IPS DF 6.9 (cell line): ENCODE data around the gene GSC2.

Source experiments
- DNase-seq: peaks from one replicate; pipeline ENCODE4 v3.0.0-alpha.2; 2013; ENCODE audit warnings: low read depth, low spot score
- H3K27ac ChIP-seq: one replicate; pipeline ENCODE4 v1.5.1; 2013; ENCODE audit warnings: low read length, control low read depth
- H3K27me3 ChIP-seq: 2 replicates; pipeline ENCODE4 v1.6.1; 2013; ENCODE audit warnings: mild to moderate bottlenecking, low read length; ENCODE audit not compliant: control insufficient read depth, insufficient read depth
- H3K36me3 ChIP-seq: 2 replicates; pipeline ENCODE4 v1.6.1; 2013; ENCODE audit warnings: low read length; ENCODE audit not compliant: control insufficient read depth, insufficient read depth
- H3K4me1 ChIP-seq: 2 replicates; pipeline ENCODE4 v1.6.1; 2013; ENCODE audit warnings: low read length; ENCODE audit not compliant: control insufficient read depth, insufficient read depth
- H3K4me3 ChIP-seq: 2 replicates; pipeline ENCODE4 v1.5.1; 2013; ENCODE audit warnings: mild to moderate bottlenecking, low read length
- H3K9me3 ChIP-seq: 2 replicates; pipeline ENCODE4 v1.6.1; 2013; ENCODE audit warnings: low read length, inconsistent platforms; ENCODE audit not compliant: control insufficient read depth, insufficient read depth
- WGBS: extraction: QIAGEN DNeasy Blood & Tissue Kit; methylation state at CpG from one replicate; pipeline ENCODE4 v1.1.7; 2013; ENCODE audit warnings: mixed read lengths, missing lambda C conversion rate; ENCODE audit not compliant: insufficient read length, insufficient coverage; 5-methylcytosine and 5-hydroxymethylcytosine counted together

Gene GSC2

GRCh38 chr22:19105867-19106802, 44.0 kb downstream of the GSC2 start:
- Histone ChIP-seq H3K36me3 (no peaks in the 10 kb centered on the region), H3K4me3 (no peak overlapping the region), H3K4me1 (no peaks in the 10 kb centered on the region; the same call in 1 of the 2 replicates), H3K27me3 (no peaks in the 10 kb centered on the region), H3K9me3 (no peaks in the 10 kb centered on the region), H3K27ac (no peak overlapping the region)
- no peak for DNase-seq
- no CpG with 5 or more reads among the region's 18 CpGs for WGBS

GRCh38 chr22:19105456-19105855, 44.6 kb downstream of the GSC2 start:
- WGBS: no CpG with 5 or more reads among the region's 8 CpGs
- Histone ChIP-seq H3K27ac (no peak overlapping the region), H3K9me3 (no peaks in the 10 kb centered on the region), H3K4me3 (no peak overlapping the region), H3K36me3 (no peaks in the 10 kb centered on the region), H3K4me1 (no peaks in the 10 kb centered on the region; the same call in 1 of the 2 replicates), H3K27me3 (no peaks in the 10 kb centered on the region)
- DNase-seq: no peak

GRCh38 chr22:19103880-19104821, 45.9 kb downstream of the GSC2 start:
- Histone ChIP-seq H3K36me3 (no peaks in the 10 kb centered on the region), H3K4me3 (no peak overlapping the region), H3K27me3 (no peaks in the 10 kb centered on the region), H3K27ac (no peak overlapping the region), H3K4me1 (no peaks in the 10 kb centered on the region; the same call in 1 of the 2 replicates), H3K9me3 (no peaks in the 10 kb centered on the region)
- no CpG with 5 or more reads among the region's 5 CpGs for WGBS
- DNase-seq: no peak

- WGBS: no CpG with 5 or more reads among the region's 4 CpGs
- no peaks in the 10 kb centered on the region for H3K4me1 ChIP-seq
- H3K27me3 ChIP-seq: no peaks in the 10 kb centered on the region
- no peak for DNase-seq
- H3K9me3 ChIP-seq: no peaks in the 10 kb centered on the region
- H3K27ac ChIP-seq: no peak overlapping the region
- no peak overlapping the region for H3K4me3 ChIP-seq
- no peaks in the 10 kb centered on the region for H3K36me3 ChIP-seq
Measured at GRCh38 chr22:19098157-19098556, 51.9 kb downstream of the GSC2 start.

GRCh38 chr22:19097518-19097917, 52.6 kb downstream of the GSC2 start:
- no peaks in the 10 kb centered on the region for H3K27me3 ChIP-seq
- no CpG with 5 or more reads among the region's 3 CpGs for WGBS
- H3K36me3 ChIP-seq: no peaks in the 10 kb centered on the region
- H3K9me3 ChIP-seq: no peaks in the 10 kb centered on the region
- H3K4me1 ChIP-seq: no peaks in the 10 kb centered on the region
- no peak overlapping the region for H3K4me3 ChIP-seq
- no peak for DNase-seq
- H3K27ac ChIP-seq: no peak overlapping the region
